Measurements from ENCODE around the gene MGLL.

The MGLL gene

DNA sequence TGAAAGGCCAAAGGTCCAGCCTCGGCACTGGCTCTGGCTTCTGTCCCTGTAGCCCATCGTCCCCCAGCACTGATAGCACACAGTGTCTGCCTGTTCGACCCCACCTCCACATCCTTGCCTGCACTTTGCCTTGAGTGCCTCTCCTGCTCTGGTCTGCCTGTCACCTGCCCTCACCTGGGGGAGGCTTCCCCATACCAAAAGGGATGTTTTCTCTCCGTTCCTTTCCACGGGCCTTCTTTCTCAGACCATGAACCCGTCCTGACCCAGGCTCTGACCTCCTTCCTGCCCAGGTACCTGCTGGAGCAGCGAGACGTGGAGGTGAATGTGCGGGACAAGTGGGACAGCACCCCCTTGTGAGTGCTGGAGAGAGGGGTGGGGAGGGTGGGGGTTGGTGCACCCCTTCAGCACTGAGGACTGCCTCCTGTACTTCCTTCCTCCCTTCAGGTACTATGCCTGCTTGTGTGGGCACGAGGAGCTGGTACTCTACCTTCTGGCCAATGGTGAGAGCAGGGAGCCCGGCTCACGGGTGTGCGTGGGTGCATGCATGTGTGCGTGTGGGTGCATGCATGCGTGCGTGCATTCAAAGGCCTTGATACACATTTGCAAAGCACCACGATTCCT, 148.1 kb downstream of the MGLL start:
- Mint-ChIP-seq H3K9me3 (no peaks in the 10 kb centered on the region), H3K4me1 (peaks cover 31% of the 10 kb centered on the region), H3K27ac (no peak overlapping the region), H3K27me3 (no peaks in the 10 kb centered on the region), H3K36me3 (peaks cover 10% of the 10 kb centered on the region), H3K4me3 (peak overlapping the region; percentile 86)
- DNase-seq (ENCODE audit: low spot score in 2 of 2), result no peak
- ATAC-seq (ENCODE audit: low read depth), result no peak

DNA sequence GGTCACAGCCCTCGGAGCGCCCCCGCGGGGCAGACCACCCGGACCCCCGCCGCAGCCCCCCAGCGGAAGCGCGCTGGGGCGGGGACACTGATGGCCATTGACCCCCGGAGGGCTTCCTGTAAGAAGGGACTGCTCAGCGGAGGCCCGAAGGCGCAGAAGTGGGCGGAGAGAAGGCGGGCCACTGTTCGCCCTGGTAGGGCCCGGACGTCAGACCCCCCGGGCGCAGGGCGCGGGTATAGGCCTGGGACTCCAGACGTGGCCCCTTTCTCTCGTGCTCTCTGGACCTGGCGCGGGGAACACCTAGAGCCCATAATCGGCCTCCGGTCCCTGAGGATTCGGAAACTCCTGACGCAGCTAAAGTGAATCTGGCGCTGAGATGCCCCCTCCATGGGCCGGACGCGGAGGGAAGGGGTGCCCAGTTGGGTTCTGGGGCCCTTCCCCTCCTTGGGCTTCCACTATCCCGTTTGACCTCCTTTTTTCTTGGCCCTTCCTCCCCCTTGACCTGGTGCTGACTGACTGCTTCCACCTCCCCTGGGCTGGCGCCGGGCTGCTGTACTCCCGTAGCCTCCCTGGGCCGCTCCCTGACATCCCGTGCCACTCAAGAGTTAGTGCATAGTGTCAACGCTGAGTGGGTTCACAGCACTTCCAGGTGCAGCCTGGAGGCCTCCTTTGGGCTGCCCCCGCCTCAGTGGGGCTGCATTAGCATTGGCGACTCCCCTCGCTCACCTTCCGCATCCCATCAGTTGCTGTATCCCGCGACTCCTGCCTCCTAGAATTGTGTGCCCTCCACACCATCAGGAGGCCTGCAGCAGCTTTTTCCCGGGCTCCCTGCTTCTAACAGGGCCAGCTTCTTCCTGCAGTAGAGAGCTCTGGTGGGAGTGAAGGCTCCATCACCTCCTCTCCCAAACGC, 148.9 kb downstream of the MGLL start:
- H3K4me1 Mint-ChIP-seq, result peaks cover 31% of the 10 kb centered on the region
- peak; percentile 51 for ATAC-seq (ENCODE audit: low read depth)
- no peaks in the 10 kb centered on the region for H3K27me3 Mint-ChIP-seq
- H3K36me3 Mint-ChIP-seq, result peaks cover 12% of the 10 kb centered on the region
- H3K4me3 Mint-ChIP-seq, result peak overlapping the region; percentile 86
- H3K9me3 Mint-ChIP-seq, result no peaks in the 10 kb centered on the region
- peak overlapping the region; percentile 80 for H3K27ac Mint-ChIP-seq
- DNase-seq (ENCODE audit: low spot score in 2 of 2), result peak in 1 of 2 donors; percentile 25

DNA sequence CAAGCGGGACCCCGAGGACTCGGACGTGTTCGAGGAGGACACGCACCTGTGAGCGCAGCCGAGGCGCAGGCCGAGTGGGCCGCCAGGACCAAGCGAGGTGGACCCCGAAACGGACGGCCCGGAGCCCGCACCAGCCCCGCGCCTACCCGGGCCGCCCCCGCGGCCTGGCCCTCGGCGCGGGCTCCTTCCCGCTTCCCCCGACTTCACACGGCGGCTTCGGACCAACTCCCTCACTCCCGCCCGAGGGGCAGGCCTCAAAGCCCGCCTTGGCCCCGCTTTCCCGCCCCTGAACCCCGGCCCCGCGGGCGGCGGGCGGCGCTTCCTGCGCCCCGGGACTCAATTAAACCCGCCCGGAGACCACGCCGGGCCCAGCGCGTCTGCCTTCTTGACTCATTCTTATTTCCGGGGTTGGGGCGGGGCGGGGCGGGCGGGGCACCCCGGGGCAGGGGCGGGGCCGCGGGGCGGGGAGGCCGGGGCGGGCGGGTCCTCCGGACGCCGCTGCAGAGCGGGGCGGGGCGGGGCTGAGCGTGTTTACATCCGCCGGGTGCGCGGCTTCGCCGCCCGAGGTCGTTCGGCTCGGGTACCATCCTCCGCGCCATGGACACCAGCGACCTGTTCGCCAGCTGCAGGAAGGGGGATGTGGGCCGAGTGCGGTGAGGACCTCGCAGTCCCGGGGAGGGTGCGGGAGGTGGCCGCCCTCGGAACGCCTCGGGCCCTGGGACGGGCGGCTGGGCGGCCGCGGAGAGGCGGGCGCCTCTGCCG, 149.7 kb downstream of the MGLL start, which contains the start of gene ABTB1:
Gene ABTB1, plus strand, starts transcription at position 524 of the 762 bp plus-strand sequence. Its CDS starts 74 bp downstream, at position 598.
- peaks cover 30% of the 10 kb centered on the region for H3K4me1 Mint-ChIP-seq

DNA sequence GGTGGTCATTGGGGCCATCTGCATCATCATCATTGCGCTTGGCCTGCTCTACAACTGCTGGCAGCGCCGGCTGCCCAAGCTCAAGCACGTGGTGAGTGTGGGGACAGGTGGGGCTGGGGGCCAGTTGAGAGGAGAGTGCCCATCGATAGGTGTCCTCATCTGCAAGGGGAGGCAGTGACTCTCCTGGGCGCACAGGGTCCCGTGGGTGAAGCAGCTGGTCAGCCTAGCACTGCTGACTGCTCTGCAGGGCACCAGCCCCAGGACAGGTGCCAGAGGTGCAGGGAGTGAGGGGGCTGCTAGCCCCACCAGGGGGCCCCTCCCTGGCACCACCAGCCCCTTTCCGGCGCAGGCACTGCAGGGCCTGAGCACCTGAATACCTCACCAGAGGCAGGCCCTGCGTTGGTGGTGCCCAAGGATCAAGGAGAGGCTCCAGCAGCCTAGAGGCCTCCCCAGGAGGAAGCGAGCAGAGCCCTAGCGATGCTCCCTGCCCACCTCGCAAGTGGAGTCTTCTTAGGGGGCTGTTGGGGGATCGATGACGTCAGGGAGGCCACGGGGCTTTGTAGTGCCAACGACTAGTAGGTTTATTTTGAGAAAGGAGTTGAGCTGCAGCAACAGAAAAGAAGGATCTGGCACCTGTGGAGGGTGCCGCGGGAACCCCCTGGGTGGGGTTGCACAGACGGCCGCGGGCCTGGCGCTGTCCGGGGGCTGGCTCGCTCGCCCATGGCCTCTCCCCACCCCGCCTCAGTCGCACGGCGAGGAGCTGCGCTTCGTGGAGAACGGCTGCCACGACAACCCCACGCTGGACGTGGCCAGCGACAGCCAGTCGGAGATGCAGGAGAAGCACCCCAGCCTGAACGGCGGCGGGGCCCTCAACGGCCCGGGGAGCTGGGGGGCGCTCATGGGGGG, 150.5 kb downstream of the MGLL start:
- peak; percentile 32 to 34 for DNase-seq (ENCODE audit: low spot score in 2 of 2)
- H3K4me1 Mint-ChIP-seq, result peaks cover 29% of the 10 kb centered on the region
- ATAC-seq (ENCODE audit: low read depth), result peak; percentile 7

More for the DNA sequence above, 149.7 kb downstream of the MGLL start, which contains the start of gene ABTB1:
- DNase-seq (ENCODE audit: low spot score in 2 of 2) (peak; percentile 76 to 79), ATAC-seq (ENCODE audit: low read depth) (peak; percentile 86)
- peak within 1 kb of the TSS; percentile 98 for H3K4me3 Mint-ChIP-seq
- no peaks in the 10 kb centered on the region for H3K9me3 Mint-ChIP-seq
- H3K27me3 Mint-ChIP-seq, result no peaks in the 10 kb centered on the region
- H3K27ac Mint-ChIP-seq, result peak within 1 kb of the TSS; percentile 97
- H3K36me3 Mint-ChIP-seq, result peaks cover 11% of the 10 kb centered on the region

DNA sequence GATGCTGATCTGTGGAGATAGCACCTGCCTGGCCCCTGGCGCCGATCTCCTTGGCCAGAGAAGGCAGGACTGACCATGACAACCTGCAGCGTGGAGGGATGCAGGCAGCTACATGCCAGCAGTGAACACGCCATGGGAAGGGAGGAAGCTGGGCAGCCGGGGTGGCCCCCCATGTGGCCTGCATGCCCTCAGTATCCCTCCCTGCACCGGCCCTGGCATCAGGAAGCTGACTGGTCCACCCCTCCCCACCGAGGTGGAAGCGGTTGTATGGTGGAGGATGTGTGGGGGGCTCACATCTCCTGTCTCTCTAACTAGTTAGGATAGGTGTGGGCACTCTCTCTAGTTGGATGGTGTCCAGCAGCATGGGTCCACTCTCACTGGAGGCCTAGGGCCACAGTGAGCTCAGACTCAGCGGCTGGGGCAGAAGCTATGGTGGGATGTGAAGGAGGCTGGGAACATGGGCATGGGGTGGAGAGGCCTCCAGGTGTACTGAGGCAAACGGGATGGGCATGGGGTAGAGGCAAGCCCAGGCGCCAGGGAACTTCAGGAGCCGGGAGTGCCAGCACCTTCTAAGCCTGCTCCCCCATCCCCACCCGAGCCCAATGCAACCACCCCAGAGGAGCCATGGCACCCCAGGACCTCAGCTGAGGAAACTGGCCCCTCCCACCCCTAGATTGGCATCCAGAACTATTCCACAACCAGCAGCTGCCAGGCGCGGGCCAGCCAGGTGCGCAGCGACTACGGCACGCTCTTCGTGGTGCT, 151.4 kb downstream of the MGLL start:
- ATAC-seq (ENCODE audit: low read depth) (no peak), DNase-seq (ENCODE audit: low spot score in 2 of 2) (no peak)
- Mint-ChIP-seq H3K36me3 (peaks cover 5% of the 10 kb centered on the region), H3K27me3 (no peaks in the 10 kb centered on the region), H3K9me3 (no peaks in the 10 kb centered on the region), H3K4me3 (peak overlapping the region; percentile 98), H3K27ac (peak overlapping the region; percentile 64), H3K4me1 (peaks cover 26% of the 10 kb centered on the region)

More for the DNA sequence above, 150.5 kb downstream of the MGLL start:
- no peaks in the 10 kb centered on the region for H3K9me3 Mint-ChIP-seq
- no peaks in the 10 kb centered on the region for H3K27me3 Mint-ChIP-seq
- peaks cover 8% of the 10 kb centered on the region for H3K36me3 Mint-ChIP-seq
- peak overlapping the region; percentile 97 for H3K27ac Mint-ChIP-seq
- H3K4me3 Mint-ChIP-seq, result peak overlapping the region; percentile 98

DNA sequence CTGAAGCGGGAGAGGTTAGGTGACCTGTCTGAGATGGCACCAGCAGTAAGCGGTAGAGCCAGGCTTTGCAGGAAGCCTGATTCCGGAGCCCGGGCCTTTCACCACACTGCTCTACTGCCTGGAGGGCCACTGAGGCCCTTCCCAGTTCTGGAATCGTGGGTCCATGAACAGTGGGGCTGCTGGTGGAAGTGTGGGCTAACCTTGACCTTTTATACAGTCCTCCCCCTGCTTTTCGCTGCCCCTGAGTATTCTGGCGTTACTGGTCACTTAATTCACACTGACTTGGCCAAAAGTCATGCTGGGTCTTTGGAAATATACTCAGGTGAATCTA, 152.1 kb downstream of the MGLL start:
- Mint-ChIP-seq H3K4me3 (no peak overlapping the region), H3K4me1 (peaks cover 21% of the 10 kb centered on the region), H3K27me3 (no peaks in the 10 kb centered on the region), H3K9me3 (no peaks in the 10 kb centered on the region), H3K36me3 (peaks cover 4% of the 10 kb centered on the region), H3K27ac (no peak overlapping the region)
- no peak for DNase-seq (ENCODE audit: low spot score in 2 of 2)
- ATAC-seq (ENCODE audit: low read depth), result no peak

DNA sequence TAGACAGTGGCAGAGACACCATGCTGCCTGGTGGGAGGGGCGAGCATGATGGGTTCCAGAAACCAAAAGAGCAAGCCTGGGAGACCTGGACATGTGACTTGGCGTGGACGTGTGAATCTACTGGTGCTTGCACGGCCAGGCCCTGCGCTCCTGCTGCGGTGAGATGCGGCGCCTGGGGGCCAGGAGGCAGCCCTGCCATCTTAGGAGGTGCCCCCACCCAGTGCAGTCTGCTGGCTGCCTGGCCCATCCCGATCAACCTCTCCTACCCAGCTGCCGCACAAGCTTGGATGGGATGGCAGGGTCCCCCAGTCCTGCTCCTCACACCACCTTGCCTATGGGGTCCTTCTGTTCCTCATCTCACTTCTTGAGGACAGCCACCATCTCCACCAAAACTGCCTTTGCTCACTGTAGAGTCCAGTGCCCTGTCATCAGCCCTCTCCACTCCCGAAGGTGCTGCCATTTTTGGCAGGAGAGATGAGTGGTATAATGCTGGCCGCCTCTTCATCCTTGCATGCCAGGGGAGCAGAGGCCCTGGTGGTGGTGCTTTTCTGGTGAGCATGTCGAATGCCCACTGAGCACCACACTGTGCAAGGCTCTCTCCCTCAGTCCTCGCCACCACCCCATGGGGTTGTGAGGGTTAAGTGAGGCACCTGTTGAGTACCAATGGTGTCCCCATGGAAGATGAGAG, 152.6 kb downstream of the MGLL start:
- Mint-ChIP-seq H3K27ac (no peak overlapping the region), H3K9me3 (no peaks in the 10 kb centered on the region), H3K4me1 (peaks cover 18% of the 10 kb centered on the region), H3K36me3 (peaks cover 2% of the 10 kb centered on the region), H3K4me3 (no peak overlapping the region), H3K27me3 (no peaks in the 10 kb centered on the region)
- no peak for DNase-seq (ENCODE audit: low spot score in 2 of 2)
- no peak for ATAC-seq (ENCODE audit: low read depth)

DNA sequence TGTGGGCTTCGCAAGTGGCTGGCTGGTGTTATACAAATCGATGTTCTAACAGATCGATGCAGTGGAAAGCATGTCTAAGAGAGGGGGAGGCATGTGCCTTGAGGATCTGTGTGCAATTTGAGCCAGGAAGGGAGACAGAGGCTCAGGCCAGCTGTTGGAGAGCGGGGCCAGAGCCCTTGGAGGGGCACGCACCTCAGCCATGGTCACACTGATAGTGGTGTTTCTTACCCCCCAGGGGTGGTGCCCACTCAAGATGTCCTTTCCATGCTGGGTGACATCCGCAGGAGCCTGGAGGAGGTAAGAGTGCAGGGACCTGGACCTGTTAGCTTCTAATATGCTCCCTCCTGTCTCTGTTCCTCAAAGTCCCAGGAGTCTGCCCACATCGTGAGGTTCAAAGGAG, 153.4 kb downstream of the MGLL start:
- Mint-ChIP-seq H3K9me3 (no peaks in the 10 kb centered on the region), H3K27me3 (no peaks in the 10 kb centered on the region), H3K27ac (no peak overlapping the region), H3K36me3 (peaks cover 2% of the 10 kb centered on the region), H3K4me3 (no peak overlapping the region), H3K4me1 (peaks cover 10% of the 10 kb centered on the region)
- no peak for DNase-seq (ENCODE audit: low spot score in 2 of 2)
- no peak for ATAC-seq (ENCODE audit: low read depth)

DNA sequence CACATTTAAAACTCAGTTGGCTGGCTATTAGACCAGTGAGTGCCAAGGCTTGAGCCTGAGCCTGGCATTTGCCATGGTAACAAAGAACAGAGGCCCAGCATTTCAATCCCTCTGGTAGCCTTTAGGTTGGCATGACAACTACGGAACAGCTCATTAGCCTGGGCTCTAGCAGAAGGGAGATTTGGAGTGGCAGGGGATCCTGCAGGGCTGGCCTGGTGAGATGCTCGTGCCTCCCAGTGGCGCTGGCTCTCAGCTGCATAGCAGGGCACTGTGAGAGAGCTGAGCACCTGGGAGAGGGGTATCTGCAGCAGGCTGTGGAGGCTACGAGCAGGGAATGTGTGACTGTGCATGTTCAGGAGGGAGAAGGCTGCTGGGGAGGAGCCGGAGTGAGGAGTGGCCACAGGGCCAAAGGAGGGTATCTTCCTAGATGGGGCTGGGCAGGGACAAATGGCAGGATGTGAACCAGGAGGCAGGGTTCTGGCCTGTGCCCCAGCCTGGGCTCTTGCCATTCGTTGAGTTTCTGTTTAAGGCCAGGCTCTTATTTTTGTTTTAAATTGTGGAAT, 155.1 kb downstream of the MGLL start:
- H3K4me3 Mint-ChIP-seq, result no peak overlapping the region
- peaks cover 4% of the 10 kb centered on the region for H3K4me1 Mint-ChIP-seq
- no peak overlapping the region for H3K27ac Mint-ChIP-seq
- H3K36me3 Mint-ChIP-seq, result peaks cover 2% of the 10 kb centered on the region
- ATAC-seq (ENCODE audit: low read depth) (no peak), DNase-seq (ENCODE audit: low spot score in 2 of 2) (no peak)
- no peaks in the 10 kb centered on the region for H3K9me3 Mint-ChIP-seq
- H3K27me3 Mint-ChIP-seq, result no peaks in the 10 kb centered on the region

DNA sequence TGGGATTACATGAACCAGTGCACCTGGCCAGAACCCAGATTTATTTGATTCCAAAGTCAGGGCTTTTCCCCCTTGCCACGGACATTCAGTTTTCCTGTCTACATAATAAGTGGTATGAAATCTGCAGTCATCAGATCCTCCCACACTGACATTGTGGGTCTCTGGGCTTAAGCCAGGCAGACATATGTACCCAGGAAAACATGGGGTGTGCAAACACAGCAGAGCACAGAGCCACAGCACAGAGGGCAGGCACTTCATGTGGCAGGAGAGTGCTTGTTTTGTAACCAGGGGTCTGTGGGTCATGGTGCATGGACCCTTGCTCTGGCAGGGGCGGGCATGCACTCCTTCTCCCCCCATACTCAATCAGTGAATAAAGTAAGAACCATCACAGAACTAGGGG, 155.6 kb downstream of the MGLL start:
- Mint-ChIP-seq H3K4me3 (no peak overlapping the region), H3K27me3 (no peaks in the 10 kb centered on the region), H3K4me1 (peaks cover 2% of the 10 kb centered on the region), H3K27ac (no peak overlapping the region), H3K36me3 (peaks cover 2% of the 10 kb centered on the region), H3K9me3 (no peaks in the 10 kb centered on the region)
- no peak for DNase-seq (ENCODE audit: low spot score in 2 of 2)
- no peak for ATAC-seq (ENCODE audit: low read depth)

DNA sequence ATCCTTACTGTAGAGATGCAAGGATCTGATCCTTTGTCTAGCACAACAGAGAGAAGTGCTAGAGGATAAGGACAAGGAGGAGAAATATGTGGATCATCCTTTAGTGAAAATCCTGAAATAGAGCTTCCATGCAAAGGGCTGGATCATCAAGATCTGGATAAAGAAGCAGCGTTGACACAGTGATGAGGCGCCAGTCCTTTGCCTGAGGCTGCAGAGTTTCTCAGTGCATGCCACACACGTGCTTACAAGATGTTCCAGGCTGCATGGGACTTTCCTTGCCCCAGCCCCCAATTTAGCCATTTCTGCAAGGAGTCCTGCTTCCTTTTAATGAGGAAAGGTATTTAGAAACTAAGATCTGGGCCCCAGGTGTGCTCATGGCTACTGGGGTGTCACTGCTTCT, 156.7 kb downstream of the MGLL start:
- Mint-ChIP-seq H3K4me3 (no peak overlapping the region), H3K27me3 (no peaks in the 10 kb centered on the region), H3K36me3 (peaks cover 2% of the 10 kb centered on the region), H3K9me3 (no peaks in the 10 kb centered on the region), H3K27ac (no peak overlapping the region), H3K4me1 (no peaks in the 10 kb centered on the region)
- ATAC-seq (ENCODE audit: low read depth) (no peak), DNase-seq (ENCODE audit: low spot score in 2 of 2) (no peak)

DNA sequence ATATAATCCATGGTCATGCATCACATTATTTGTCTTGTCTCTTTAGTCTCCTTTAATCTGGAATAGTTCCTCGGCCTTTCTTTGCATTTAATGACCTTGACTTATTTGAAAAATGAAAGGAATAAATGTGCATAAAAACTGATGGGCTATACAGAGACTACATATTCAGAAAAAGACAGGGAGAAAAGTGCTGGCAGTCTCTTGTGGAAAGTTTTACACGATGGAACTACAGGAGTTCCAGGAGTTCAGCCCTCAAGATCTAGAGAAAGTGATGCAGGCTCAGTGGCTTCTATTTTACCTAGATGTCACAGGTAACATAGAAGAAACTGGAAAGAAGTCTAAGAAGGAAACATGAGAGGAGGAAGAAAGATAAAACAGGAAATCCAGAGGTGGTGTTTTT, 157.2 kb downstream of the MGLL start:
- no peak overlapping the region for H3K27ac Mint-ChIP-seq
- DNase-seq (ENCODE audit: low spot score in 2 of 2) (no peak), ATAC-seq (ENCODE audit: low read depth) (no peak)
- peaks cover 2% of the 10 kb centered on the region for H3K27me3 Mint-ChIP-seq
- peaks cover 6% of the 10 kb centered on the region for H3K36me3 Mint-ChIP-seq
- H3K9me3 Mint-ChIP-seq, result no peaks in the 10 kb centered on the region
- no peaks in the 10 kb centered on the region for H3K4me1 Mint-ChIP-seq
- no peak overlapping the region for H3K4me3 Mint-ChIP-seq

Data from memory B cell (primary cell).